GM21619 (cell line): ENCODE measurements around the gene ORAI2.
A peak's percentile ranks its signal among the peaks of the same experiment; 100 is the strongest.

ENCODE experiments used
- ATAC-seq: cut with Tn5 transposase; IDR thresholded peaks from one replicate; pipeline ENCODE4 v1.9.1; 2021; ENCODE audit not compliant: unreplicated experiment

Gene ORAI2

GRCh38 chr7:102413611-102414010 lies 19.8 kb upstream of the ORAI2 start:
- no peak for ATAC-seq

- ATAC-seq = peak; percentile 42
Measured at GRCh38 chr7:102415685-102416225, 17.6 kb upstream of the ORAI2 start.

GRCh38 chr7:102416406-102416805 lies 17.0 kb upstream of the ORAI2 start:
- no peak for ATAC-seq

- ATAC-seq = no peak
Measured at GRCh38 chr7:102417105-102417504, 16.3 kb upstream of the ORAI2 start.

- no peak for ATAC-seq
Measured at GRCh38 chr7:102418592-102418991, 14.8 kb upstream of the ORAI2 start.

GRCh38 chr7:102421706-102422240 lies 11.6 kb upstream of the ORAI2 start:
- no peak for ATAC-seq

GRCh38 chr7:102424129-102424551 lies 9.2 kb upstream of the ORAI2 start:
- ATAC-seq = no peak

- ATAC-seq = peak; percentile 30
Measured at GRCh38 chr7:102424787-102425218, 8.6 kb upstream of the ORAI2 start.

- ATAC-seq = peak; percentile 67
Measured at GRCh38 chr7:102425639-102426267, 7.6 kb upstream of the ORAI2 start.

GRCh38 chr7:102426268-102427018 lies 6.9 kb upstream of the ORAI2 start:
- peak; percentile 55 for ATAC-seq

- no peak for ATAC-seq
Measured at GRCh38 chr7:102427019-102427405, 6.4 kb upstream of the ORAI2 start.

- no peak for ATAC-seq
Measured at GRCh38 chr7:102429141-102429899, 4.1 kb upstream of the ORAI2 start.

- ATAC-seq = no peak
Measured at GRCh38 chr7:102431617-102432298, 1.6 kb upstream of the ORAI2 start.

- ATAC-seq = peak; percentile 26
Measured at GRCh38 chr7:102432442-102433218, 745 bp upstream of the ORAI2 start.

- peak; percentile 16 for ATAC-seq
Measured at GRCh38 chr7:102434039-102434486, 688 bp downstream of the ORAI2 start.

- no peak for ATAC-seq
Measured at GRCh38 chr7:102436118-102436517, 2.7 kb downstream of the ORAI2 start.

GRCh38 chr7:102439963-102440795 lies 6.8 kb downstream of the ORAI2 start:
- ATAC-seq = no peak

- ATAC-seq = peak; percentile 39
Measured at GRCh38 chr7:102444961-102445673, 11.7 kb downstream of the ORAI2 start.
